T-helper 17 cell (primary cell): ENCODE results near the gene LAMTOR4. TPM values are rescaled to one million over a fixed set of nuclear protein-coding genes. Genes with fewer than 3 reads are reported as not detected.

Experiments used
- ATAC-seq: fragments of 150-1000 bp; cut with Tn5 transposase; 2 replicates; pipeline ENCODE4 v1.10.0; 2021; ENCODE audit warnings: mild to moderate bottlenecking, moderate library complexity
- DNase-seq, 3 donors: peaks; one replicate each; pipeline versions ENCODE4 v3.0.0 to v3.0.0-alpha.2; 2020 to 2021
- H3K9me3 ChIP-seq: one replicate; pipeline ENCODE4 v1.7.0; 2013; ENCODE audit warnings: low read length, mild to moderate bottlenecking; ENCODE audit not compliant: control insufficient read depth, poor library complexity, severe bottlenecking
- H3K27ac Mint-ChIP-seq: one replicate; pipeline ENCODE4 v1.8.0; 2022; ENCODE audit warnings: mild to moderate bottlenecking, moderate library complexity, mixed read lengths
- H3K27me3 Mint-ChIP-seq: one replicate; pipeline ENCODE4 v1.8.0; 2022; ENCODE audit warnings: mixed read lengths
- H3K36me3 Mint-ChIP-seq: one replicate; pipeline ENCODE4 v1.8.0; 2022; ENCODE audit warnings: low read depth, mixed read lengths
- H3K4me1 Mint-ChIP-seq: one replicate; pipeline ENCODE4 v1.8.0; 2022; ENCODE audit warnings: mild to moderate bottlenecking, mixed read lengths
- H3K4me3 Mint-ChIP-seq: one replicate; pipeline ENCODE4 v1.8.0; 2022; ENCODE audit warnings: mild to moderate bottlenecking, moderate library complexity, mixed read lengths
- total RNA-seq, 4 donors: library from RNA in 2 of 4; stranded (reverse) in 2 of 4; gene quantifications; one replicate each; pipeline ENCODE4 v1.2.3 and lab custom pipeline; 2022 to 2026

Gene LAMTOR4
- total RNA-seq, 2 donors from 2014 or later = 124 to 135 TPM

- Mint-ChIP-seq H3K27ac (peak overlapping the region; percentile 85), H3K27me3 (peaks cover 6% of the 10 kb centered on the region), H3K4me1 (peaks cover 45% of the 10 kb centered on the region), H3K36me3 (no peaks in the 10 kb centered on the region), H3K4me3 (peak overlapping the region; percentile 76)
- no peaks in the 10 kb centered on the region for H3K9me3 ChIP-seq
- DNase-seq (no peak), ATAC-seq (peak; percentile 11)
Observed at GRCh38 chr7:100163006-100163531, 14.4 kb downstream of the LAMTOR4 start.

- Mint-ChIP-seq H3K27me3 (peaks cover 6% of the 10 kb centered on the region), H3K36me3 (no peaks in the 10 kb centered on the region), H3K4me3 (peak overlapping the region; percentile 76), H3K27ac (peak overlapping the region; percentile 85), H3K4me1 (peaks cover 53% of the 10 kb centered on the region)
- H3K9me3 ChIP-seq = no peaks in the 10 kb centered on the region
- ATAC-seq = no peak
- no peak for DNase-seq
Observed at GRCh38 chr7:100163871-100164270, 15.2 kb downstream of the LAMTOR4 start.

GRCh38 chr7:100166317-100166940 is 17.7 kb downstream of the LAMTOR4 start:
- no peaks in the 10 kb centered on the region for H3K9me3 ChIP-seq
- Mint-ChIP-seq H3K4me1 (peaks cover 60% of the 10 kb centered on the region), H3K4me3 (peak overlapping the region; percentile 94), H3K36me3 (peaks cover 5% of the 10 kb centered on the region), H3K27me3 (peaks cover 10% of the 10 kb centered on the region), H3K27ac (peak overlapping the region; percentile 92)
- DNase-seq (no peak), ATAC-seq (peak; percentile 73)

GRCh38 chr7:100166970-100167911 is 18.5 kb downstream of the LAMTOR4 start:
- peak overlapping the region; percentile 92 for H3K27ac Mint-ChIP-seq
- peak overlapping the region; percentile 94 for H3K4me3 Mint-ChIP-seq
- no peak for ATAC-seq
- H3K36me3 Mint-ChIP-seq = peaks cover 5% of the 10 kb centered on the region
- peaks cover 10% of the 10 kb centered on the region for H3K27me3 Mint-ChIP-seq
- no peaks in the 10 kb centered on the region for H3K9me3 ChIP-seq
- DNase-seq = no peak
- peaks cover 59% of the 10 kb centered on the region for H3K4me1 Mint-ChIP-seq

- H3K4me1 Mint-ChIP-seq = peaks cover 56% of the 10 kb centered on the region
- peak overlapping the region; percentile 94 for H3K4me3 Mint-ChIP-seq
- ATAC-seq (peak; percentile 10), DNase-seq (no peak)
- peaks cover 5% of the 10 kb centered on the region for H3K36me3 Mint-ChIP-seq
- H3K27ac Mint-ChIP-seq = peak overlapping the region; percentile 92
- no peaks in the 10 kb centered on the region for H3K9me3 ChIP-seq
- H3K27me3 Mint-ChIP-seq = peaks cover 10% of the 10 kb centered on the region
Observed at GRCh38 chr7:100167912-100168323, 19.2 kb downstream of the LAMTOR4 start.

GRCh38 chr7:100169147-100169850 is 20.6 kb downstream of the LAMTOR4 start:
- peaks cover 10% of the 10 kb centered on the region for H3K27me3 Mint-ChIP-seq
- no peak for DNase-seq
- H3K9me3 ChIP-seq = no peaks in the 10 kb centered on the region
- peak overlapping the region; percentile 94 for H3K4me3 Mint-ChIP-seq
- peaks cover 48% of the 10 kb centered on the region for H3K4me1 Mint-ChIP-seq
- H3K27ac Mint-ChIP-seq = peak overlapping the region; percentile 92
- no peak for ATAC-seq
- H3K36me3 Mint-ChIP-seq = peaks cover 5% of the 10 kb centered on the region

GRCh38 chr7:100170101-100170897 is 21.6 kb downstream of the LAMTOR4 start:
- DNase-seq = no peak
- ATAC-seq = no peak
- Mint-ChIP-seq H3K27me3 (peaks cover 10% of the 10 kb centered on the region), H3K36me3 (peaks cover 5% of the 10 kb centered on the region), H3K4me3 (peak overlapping the region; percentile 91), H3K27ac (peak overlapping the region; percentile 61), H3K4me1 (peaks cover 52% of the 10 kb centered on the region)
- H3K9me3 ChIP-seq = no peaks in the 10 kb centered on the region

- peaks cover 5% of the 10 kb centered on the region for H3K36me3 Mint-ChIP-seq
- H3K9me3 ChIP-seq = no peaks in the 10 kb centered on the region
- peak overlapping the region; percentile 61 for H3K27ac Mint-ChIP-seq
- DNase-seq = peak in 2 of 3 donors; percentile 47 to 48
- peaks cover 10% of the 10 kb centered on the region for H3K27me3 Mint-ChIP-seq
- peaks cover 53% of the 10 kb centered on the region for H3K4me1 Mint-ChIP-seq
- ATAC-seq = peak; percentile 35
- peak overlapping the region; percentile 91 for H3K4me3 Mint-ChIP-seq
Observed at GRCh38 chr7:100171087-100171681, 22.5 kb downstream of the LAMTOR4 start.

- no peak overlapping the region for H3K27ac Mint-ChIP-seq
- ATAC-seq (peak; percentile 29), DNase-seq (no peak)
- H3K4me3 Mint-ChIP-seq = peak overlapping the region; percentile 90
- H3K36me3 Mint-ChIP-seq = peaks cover 5% of the 10 kb centered on the region
- H3K27me3 Mint-ChIP-seq = peaks cover 5% of the 10 kb centered on the region
- H3K9me3 ChIP-seq = no peaks in the 10 kb centered on the region
- H3K4me1 Mint-ChIP-seq = peaks cover 52% of the 10 kb centered on the region
Observed at GRCh38 chr7:100171840-100172239, 23.1 kb downstream of the LAMTOR4 start.

GRCh38 chr7:100173806-100174495 is 25.2 kb downstream of the LAMTOR4 start:
- no peak for DNase-seq
- no peak overlapping the region for H3K27ac Mint-ChIP-seq

GRCh38 chr7:100174582-100174981 is 25.9 kb downstream of the LAMTOR4 start:
- DNase-seq (no peak), ATAC-seq (no peak)
- Mint-ChIP-seq H3K4me3 (no peak overlapping the region), H3K36me3 (peaks cover 5% of the 10 kb centered on the region), H3K27ac (no peak overlapping the region), H3K27me3 (peaks cover 5% of the 10 kb centered on the region), H3K4me1 (peaks cover 34% of the 10 kb centered on the region)
- no peaks in the 10 kb centered on the region for H3K9me3 ChIP-seq

More at GRCh38 chr7:100173806-100174495, 25.2 kb downstream of the LAMTOR4 start:
- Mint-ChIP-seq H3K36me3 (peaks cover 5% of the 10 kb centered on the region), H3K27me3 (peaks cover 5% of the 10 kb centered on the region), H3K4me1 (peaks cover 35% of the 10 kb centered on the region), H3K4me3 (no peak overlapping the region)
- no peak for ATAC-seq
- H3K9me3 ChIP-seq = no peaks in the 10 kb centered on the region
